ENCODE measurements around the gene FAM20B.

FAM20B gene

DNA sequence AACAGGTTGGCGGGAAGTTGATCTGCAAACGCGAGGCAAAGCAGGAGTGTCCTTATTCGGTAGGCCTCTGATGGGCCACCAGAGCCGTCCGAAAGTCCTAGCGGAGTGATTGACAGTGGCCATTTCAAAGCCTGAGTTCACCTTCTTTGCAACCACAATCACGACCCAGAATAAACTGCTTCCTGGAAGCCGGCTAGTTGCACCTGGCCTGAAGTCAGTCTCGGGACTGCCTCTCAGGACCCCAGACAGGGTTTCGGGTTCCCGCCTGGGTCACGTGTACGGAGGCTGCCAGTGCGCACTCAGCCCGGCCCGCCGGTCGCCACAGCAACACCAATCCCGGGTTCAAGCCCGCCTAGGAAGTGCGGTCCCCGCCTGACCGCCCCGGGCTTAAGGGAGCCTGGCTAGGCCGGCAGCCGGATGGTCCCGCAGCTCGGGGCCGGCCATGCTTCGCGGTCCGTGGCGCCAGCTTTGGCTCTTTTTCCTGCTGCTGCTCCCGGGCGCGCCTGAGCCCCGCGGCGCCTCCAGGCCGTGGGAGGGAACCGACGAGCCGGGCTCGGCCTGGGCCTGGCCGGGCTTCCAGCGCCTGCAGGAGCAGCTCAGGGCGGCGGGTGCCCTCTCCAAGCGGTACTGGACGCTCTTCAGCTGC is 56.1 kb downstream of the FAM20B start, which contains the start of gene TOR3A:
TOR3A (plus strand) TSS at position 384 of the 646 bp plus-strand sequence; CDS start at position 443, 59 bp downstream.
- in situ Hi-C loops (cut with MboI; ENCODE audit: low sequenced_read_pairs) = loop anchor here (5.0 kb wide), 1 partner anchor 285 kb away; the partner anchor contains the start of gene AXDND1
- peaks cover 12% of the 10 kb centered on the region for H3K4me1 ChIP-seq
- H3K36me3 ChIP-seq (replicated peaks) = peaks cover 7% of the 10 kb centered on the region; the same call in 1 of the 2 replicates
- DNase-seq (ENCODE audit: low spot score in 2 of 2) = peak; percentile 79 to 94
- peak within 1 kb of the TSS; percentile 73 for H3K4me3 ChIP-seq
- no peaks in the 10 kb centered on the region for H3K9me3 ChIP-seq
- H3K27me3 ChIP-seq (ENCODE audit: low read depth) = no peaks in the 10 kb centered on the region

- no peaks in the 10 kb centered on the region for H3K9me3 ChIP-seq
- in situ Hi-C loops (cut with MboI; ENCODE audit: low sequenced_read_pairs) = loop anchor here (5.0 kb wide), 1 partner anchor 285 kb away; the partner anchor contains the start of gene AXDND1
- peak overlapping the region; percentile 73 for H3K4me3 ChIP-seq
- H3K27me3 ChIP-seq (ENCODE audit: low read depth) = no peaks in the 10 kb centered on the region
- H3K4me1 ChIP-seq = peaks cover 12% of the 10 kb centered on the region
- peak in 1 of 2 experiments; percentile 60 for DNase-seq (ENCODE audit: low spot score in 2 of 2)
- peaks cover 8% of the 10 kb centered on the region; the same call in 1 of the 2 replicates for H3K36me3 ChIP-seq (replicated peaks)
These were observed 56.8 kb downstream of the FAM20B start for GRCh38 chr1:179082333-179082998.

GRCh38 chr1:179082999-179083335 is 57.3 kb downstream of the FAM20B start:
- no peaks in the 10 kb centered on the region for H3K27me3 ChIP-seq (ENCODE audit: low read depth)
- H3K4me3 ChIP-seq = peak overlapping the region; percentile 73
- no peaks in the 10 kb centered on the region for H3K9me3 ChIP-seq
- in situ Hi-C loops (cut with MboI; ENCODE audit: low sequenced_read_pairs) = loop anchor here (5.0 kb wide), 1 partner anchor 284 kb away; the partner anchor contains the start of gene AXDND1
- peaks cover 12% of the 10 kb centered on the region for H3K4me1 ChIP-seq
- peak in 1 of 2 experiments; percentile 23 for DNase-seq (ENCODE audit: low spot score in 2 of 2)
- peaks cover 11% of the 10 kb centered on the region; the same call in 1 of the 2 replicates for H3K36me3 ChIP-seq (replicated peaks)

- DNase-seq (ENCODE audit: low spot score in 2 of 2) = no peak
- in situ Hi-C loops (cut with MboI; ENCODE audit: low sequenced_read_pairs) = loop anchor here (5.0 kb wide), 1 partner anchor 284 kb away; the partner anchor contains the start of gene AXDND1
- Histone ChIP-seq H3K9me3 (no peaks in the 10 kb centered on the region), H3K4me1 (peaks cover 12% of the 10 kb centered on the region), H3K4me3 (no peak overlapping the region), H3K36me3 (replicated peaks) (peaks cover 17% of the 10 kb centered on the region), H3K27me3 (ENCODE audit: low read depth) (no peaks in the 10 kb centered on the region)
These were observed 57.8 kb downstream of the FAM20B start for GRCh38 chr1:179083533-179083932.

DNA sequence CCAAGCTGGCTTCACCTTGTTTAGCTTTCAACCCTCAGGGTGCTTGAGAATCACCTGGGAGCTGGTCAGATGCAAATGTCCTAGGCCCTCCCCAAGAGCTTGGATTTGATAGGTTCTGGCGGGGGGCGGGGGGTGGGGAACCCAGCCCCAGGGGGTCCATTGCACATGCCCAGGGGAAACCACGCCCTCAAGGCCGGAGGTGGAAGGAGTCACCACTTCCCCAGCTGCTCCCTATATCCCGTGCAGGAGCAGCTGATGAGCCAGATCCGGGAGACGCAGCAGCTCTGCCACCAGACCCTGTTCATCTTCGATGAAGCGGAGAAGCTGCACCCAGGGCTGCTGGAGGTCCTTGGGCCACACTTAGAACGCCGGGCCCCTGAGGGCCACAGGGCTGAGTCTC is 62.0 kb downstream of the FAM20B start:
- in situ Hi-C loops (cut with MboI; ENCODE audit: low sequenced_read_pairs) = no loop called here
- Histone ChIP-seq H3K4me1 (no peaks in the 10 kb centered on the region), H3K27me3 (ENCODE audit: low read depth) (no peaks in the 10 kb centered on the region), H3K9me3 (no peaks in the 10 kb centered on the region), H3K36me3 (replicated peaks) (peaks cover 40% of the 10 kb centered on the region), H3K4me3 (no peak overlapping the region)
- no peak for DNase-seq (ENCODE audit: low spot score in 2 of 2)

GRCh38 chr1:179089827-179090482 is 64.3 kb downstream of the FAM20B start:
- peaks cover 60% of the 10 kb centered on the region for H3K36me3 ChIP-seq (replicated peaks)
- in situ Hi-C loops (cut with MboI; ENCODE audit: low sequenced_read_pairs) = no loop called here
- no peak for DNase-seq (ENCODE audit: low spot score in 2 of 2)

DNA sequence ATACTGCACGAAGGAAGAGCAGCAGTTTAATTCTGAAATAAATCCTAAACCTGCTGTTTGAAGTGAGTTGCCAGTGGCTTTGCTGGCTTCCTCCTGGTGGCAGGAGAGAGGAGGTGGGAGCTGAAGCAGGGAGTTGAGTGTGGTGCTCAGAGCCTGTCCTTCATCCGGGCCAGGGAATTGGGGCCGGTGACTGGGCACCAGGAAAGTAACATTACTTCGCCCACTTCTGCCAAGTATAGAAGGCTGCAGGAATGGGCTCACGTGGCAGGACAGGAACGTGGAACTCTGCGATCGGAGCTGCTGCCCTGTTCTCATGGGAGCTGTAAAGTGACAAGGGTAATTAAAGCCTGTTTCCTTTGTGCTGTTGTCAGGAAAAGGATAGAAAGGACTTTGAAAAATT is 64.8 kb downstream of the FAM20B start:
- in situ Hi-C loops (cut with MboI; ENCODE audit: low sequenced_read_pairs) = no loop called here

More at GRCh38 chr1:179089827-179090482, 64.3 kb downstream of the FAM20B start:
- Histone ChIP-seq H3K4me3 (no peak overlapping the region), H3K4me1 (no peaks in the 10 kb centered on the region), H3K27me3 (ENCODE audit: low read depth) (no peaks in the 10 kb centered on the region), H3K9me3 (no peaks in the 10 kb centered on the region)

DNA sequence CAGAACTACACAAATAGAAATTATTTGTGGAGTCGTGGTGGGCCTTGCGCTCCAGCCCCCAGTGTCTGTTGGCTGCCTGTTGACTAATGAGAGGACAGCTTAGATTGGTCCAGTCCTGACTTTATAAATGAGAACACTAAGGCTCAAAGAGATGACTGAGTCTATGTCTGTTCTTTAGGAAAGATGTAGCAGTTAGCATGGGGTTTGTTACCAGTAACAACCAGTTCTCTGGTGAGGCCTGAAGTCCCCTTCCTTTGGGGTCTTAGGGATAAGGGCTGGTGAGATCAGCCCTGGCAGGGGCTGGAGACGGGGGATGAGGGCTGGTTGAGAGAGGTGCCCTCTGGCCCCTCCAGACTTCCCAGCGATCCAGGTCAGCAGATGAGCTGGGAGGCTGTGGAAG is 65.2 kb downstream of the FAM20B start:
- H3K4me3 ChIP-seq = no peak overlapping the region
- no peaks in the 10 kb centered on the region for H3K9me3 ChIP-seq
- H3K4me1 ChIP-seq = no peaks in the 10 kb centered on the region
- in situ Hi-C loops (cut with MboI; ENCODE audit: low sequenced_read_pairs) = no loop called here
- H3K27me3 ChIP-seq (ENCODE audit: low read depth) = no peaks in the 10 kb centered on the region
- DNase-seq (ENCODE audit: low spot score in 2 of 2) = no peak
- peaks cover 66% of the 10 kb centered on the region for H3K36me3 ChIP-seq (replicated peaks)

More for the DNA sequence above, 64.8 kb downstream of the FAM20B start:
- no peak for DNase-seq (ENCODE audit: low spot score in 2 of 2)
- Histone ChIP-seq H3K27me3 (ENCODE audit: low read depth) (no peaks in the 10 kb centered on the region), H3K4me1 (no peaks in the 10 kb centered on the region), H3K9me3 (no peaks in the 10 kb centered on the region), H3K36me3 (replicated peaks) (peaks cover 66% of the 10 kb centered on the region), H3K4me3 (no peak overlapping the region)

DNA sequence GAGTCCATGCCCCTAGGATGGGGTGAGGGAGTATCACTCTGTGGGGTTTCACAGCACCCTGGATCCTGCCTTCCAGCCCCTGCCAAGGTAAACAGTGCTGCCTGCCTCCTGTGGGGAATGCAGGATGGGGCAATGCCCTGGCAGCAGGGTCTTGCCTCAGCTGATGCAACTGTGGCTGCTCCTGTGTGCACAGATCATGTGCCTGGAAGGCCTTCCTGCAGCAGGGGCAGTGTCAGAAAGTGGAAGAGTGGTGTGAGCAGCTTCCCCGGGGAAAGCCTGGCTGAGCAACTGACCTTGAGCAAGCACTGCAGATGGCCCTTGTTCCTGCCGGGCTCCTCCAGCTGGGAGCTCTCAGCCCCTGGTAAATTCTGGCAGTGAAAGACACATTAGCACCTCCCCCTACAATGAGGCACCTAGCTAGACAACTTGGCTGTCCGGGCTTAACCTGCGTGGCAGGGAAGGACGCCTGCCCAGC is 66.0 kb downstream of the FAM20B start:
- Histone ChIP-seq H3K4me1 (no peaks in the 10 kb centered on the region), H3K4me3 (no peak overlapping the region), H3K36me3 (replicated peaks) (peaks cover 72% of the 10 kb centered on the region), H3K9me3 (no peaks in the 10 kb centered on the region), H3K27me3 (ENCODE audit: low read depth) (no peaks in the 10 kb centered on the region)
- in situ Hi-C loops (cut with MboI; ENCODE audit: low sequenced_read_pairs) = no loop called here
- no peak for DNase-seq (ENCODE audit: low spot score in 2 of 2)

- no peak for DNase-seq (ENCODE audit: low spot score in 2 of 2)
- Histone ChIP-seq H3K4me3 (no peak overlapping the region), H3K27me3 (ENCODE audit: low read depth) (no peaks in the 10 kb centered on the region), H3K4me1 (no peaks in the 10 kb centered on the region), H3K9me3 (no peaks in the 10 kb centered on the region), H3K36me3 (replicated peaks) (peaks cover 79% of the 10 kb centered on the region)
- in situ Hi-C loops (cut with MboI; ENCODE audit: low sequenced_read_pairs) = no loop called here
These were observed 67.3 kb downstream of the FAM20B start for GRCh38 chr1:179092896-179093461.

- in situ Hi-C loops (cut with MboI; ENCODE audit: low sequenced_read_pairs) = no loop called here
- H3K4me1 ChIP-seq = no peaks in the 10 kb centered on the region
- no peak for DNase-seq (ENCODE audit: low spot score in 2 of 2)
- H3K9me3 ChIP-seq = no peaks in the 10 kb centered on the region
- no peak overlapping the region for H3K4me3 ChIP-seq
- H3K36me3 ChIP-seq (replicated peaks) = peaks cover 71% of the 10 kb centered on the region
- H3K27me3 ChIP-seq (ENCODE audit: low read depth) = no peaks in the 10 kb centered on the region
These were observed 69.1 kb downstream of the FAM20B start for GRCh38 chr1:179094818-179095217.

GRCh38 chr1:179095377-179095776 is 69.7 kb downstream of the FAM20B start:
- Histone ChIP-seq H3K36me3 (replicated peaks) (peaks cover 68% of the 10 kb centered on the region), H3K27me3 (ENCODE audit: low read depth) (no peaks in the 10 kb centered on the region), H3K9me3 (no peaks in the 10 kb centered on the region), H3K4me3 (no peak overlapping the region), H3K4me1 (no peaks in the 10 kb centered on the region)
- in situ Hi-C loops (cut with MboI; ENCODE audit: low sequenced_read_pairs) = no loop called here
- no peak for DNase-seq (ENCODE audit: low spot score in 2 of 2)

- peaks cover 64% of the 10 kb centered on the region for H3K36me3 ChIP-seq (replicated peaks)
- H3K9me3 ChIP-seq = no peaks in the 10 kb centered on the region
- no peak overlapping the region for H3K4me3 ChIP-seq
- H3K4me1 ChIP-seq = no peaks in the 10 kb centered on the region
- in situ Hi-C loops (cut with MboI; ENCODE audit: low sequenced_read_pairs) = no loop called here
- DNase-seq (ENCODE audit: low spot score in 2 of 2) = no peak
- no peaks in the 10 kb centered on the region for H3K27me3 ChIP-seq (ENCODE audit: low read depth)
These were observed 70.2 kb downstream of the FAM20B start for GRCh38 chr1:179095924-179096323.
